ENCODE results near the gene ABCA6.

Gene ABCA6

GRCh38 chr17:69159418-69159817 lies 17.7 kb upstream of the ABCA6 start:
- no peak overlapping the region for H3K4me2 ChIP-seq (ENCODE audit: low read depth, low read length)
- H3K4me1 ChIP-seq (ENCODE audit: low read length) = no peaks in the 10 kb centered on the region
- H4K20me1 ChIP-seq (ENCODE audit: insufficient read depth, low read length) = no peaks in the 10 kb centered on the region
- TF ChIP-seq EZH2phosphoT487 (IDR thresholded peaks at IDR 0.05; ENCODE audit: low read length) = no peak
- no peak for TF ChIP-seq CTCF (IDR thresholded peaks at IDR 0.05; ENCODE audit: low read length)
- no peak for TF ChIP-seq EZH2 (optimal IDR thresholded peaks at IDR 0.05; ENCODE audit: low read depth, low read length)
- no peak overlapping the region for H3K4me3 ChIP-seq (ENCODE audit: low read length)
- no peaks in the 10 kb centered on the region for H3K36me3 ChIP-seq (replicated peaks; ENCODE audit: insufficient read depth, low read length)
- no peaks in the 10 kb centered on the region for H3K79me2 ChIP-seq (ENCODE audit: low read length)
- H3F3A ChIP-seq (ENCODE audit: insufficient read depth, low read length) = no peaks in the 10 kb centered on the region
- no peaks in the 10 kb centered on the region for H3K9me2 ChIP-seq (replicated peaks; ENCODE audit: insufficient read depth, low read length)
- no peak overlapping the region for H2AFZ ChIP-seq (ENCODE audit: low read length)
- no peaks in the 10 kb centered on the region for H3K27me3 ChIP-seq (replicated peaks; ENCODE audit: insufficient read depth, low read length)
- H3K27ac ChIP-seq (ENCODE audit: low read length) = no peak overlapping the region
- H3K9me3 ChIP-seq (replicated peaks; ENCODE audit: insufficient read depth, low read length) = no peaks in the 10 kb centered on the region
- H3K9ac ChIP-seq (ENCODE audit: low read length) = no peak overlapping the region
- DNase-seq = no peak

- Histone ChIP-seq H4K20me1 (ENCODE audit: insufficient read depth, low read length) (no peaks in the 10 kb centered on the region), H3K9ac (ENCODE audit: low read length) (no peak overlapping the region), H3K9me2 (replicated peaks; ENCODE audit: insufficient read depth, low read length) (no peaks in the 10 kb centered on the region), H3K79me2 (ENCODE audit: low read length) (no peaks in the 10 kb centered on the region), H3K4me1 (ENCODE audit: low read length) (no peaks in the 10 kb centered on the region), H3F3A (ENCODE audit: insufficient read depth, low read length) (no peaks in the 10 kb centered on the region), H3K27ac (ENCODE audit: low read length) (no peak overlapping the region), H2AFZ (ENCODE audit: low read length) (no peak overlapping the region), H3K27me3 (replicated peaks; ENCODE audit: insufficient read depth, low read length) (no peaks in the 10 kb centered on the region), H3K4me3 (ENCODE audit: low read length) (no peak overlapping the region), H3K4me2 (ENCODE audit: low read depth, low read length) (no peak overlapping the region), H3K36me3 (replicated peaks; ENCODE audit: insufficient read depth, low read length) (no peaks in the 10 kb centered on the region), H3K9me3 (replicated peaks; ENCODE audit: insufficient read depth, low read length) (no peaks in the 10 kb centered on the region)
- TF ChIP-seq EZH2phosphoT487 (IDR thresholded peaks at IDR 0.05; ENCODE audit: low read length) (no peak), CTCF (IDR thresholded peaks at IDR 0.05; ENCODE audit: low read length) (no peak)
- no peak for DNase-seq
Observed at GRCh38 chr17:69154267-69154666, 12.6 kb upstream of the ABCA6 start.

GRCh38 chr17:69150333-69150732 lies 8.6 kb upstream of the ABCA6 start:
- no peak overlapping the region for H3K9ac ChIP-seq (ENCODE audit: low read length)
- DNase-seq = no peak
- H3F3A ChIP-seq (ENCODE audit: insufficient read depth, low read length) = no peaks in the 10 kb centered on the region

More at GRCh38 chr17:69150333-69150732, 8.6 kb upstream of the ABCA6 start:
- TF ChIP-seq CTCF (IDR thresholded peaks at IDR 0.05; ENCODE audit: low read length) (no peak), EZH2phosphoT487 (IDR thresholded peaks at IDR 0.05; ENCODE audit: low read length) (no peak), EZH2 (optimal IDR thresholded peaks at IDR 0.05; ENCODE audit: low read depth, low read length) (no peak)
- no peak overlapping the region for H3K27ac ChIP-seq (ENCODE audit: low read length)
- no peak overlapping the region for H2AFZ ChIP-seq (ENCODE audit: low read length)
- no peaks in the 10 kb centered on the region for H3K27me3 ChIP-seq (replicated peaks; ENCODE audit: insufficient read depth, low read length)
- H3K4me1 ChIP-seq (ENCODE audit: low read length) = no peaks in the 10 kb centered on the region
- no peaks in the 10 kb centered on the region for H3K79me2 ChIP-seq (ENCODE audit: low read length)
- H3K4me2 ChIP-seq (ENCODE audit: low read depth, low read length) = no peak overlapping the region
- H4K20me1 ChIP-seq (ENCODE audit: insufficient read depth, low read length) = no peaks in the 10 kb centered on the region
- H3K4me3 ChIP-seq (ENCODE audit: low read length) = no peak overlapping the region
- H3K36me3 ChIP-seq (replicated peaks; ENCODE audit: insufficient read depth, low read length) = no peaks in the 10 kb centered on the region
- no peaks in the 10 kb centered on the region for H3K9me2 ChIP-seq (replicated peaks; ENCODE audit: insufficient read depth, low read length)
- no peaks in the 10 kb centered on the region for H3K9me3 ChIP-seq (replicated peaks; ENCODE audit: insufficient read depth, low read length)
